Erythroblast (primary cell): ENCODE results near the gene XXYLT1.

Experiments
- DNase-seq, 2 experiments: peaks; one replicate each; lab custom pipeline; 2025; lab: John Stamatoyannopoulos, UW
- GATA1 ChIP-seq: IDR thresholded peaks from 2 replicates; pipeline ENCODE4 v1.6.1; 2011; ENCODE audit warnings: low read depth, mild to moderate bottlenecking, control low read depth, low read length, moderate library complexity
- POLR2A ChIP-seq: IDR thresholded peaks from 2 replicates; pipeline ENCODE4 v1.6.1; 2011; ENCODE audit warnings: mild to moderate bottlenecking, low read length

XXYLT1 gene

DNA sequence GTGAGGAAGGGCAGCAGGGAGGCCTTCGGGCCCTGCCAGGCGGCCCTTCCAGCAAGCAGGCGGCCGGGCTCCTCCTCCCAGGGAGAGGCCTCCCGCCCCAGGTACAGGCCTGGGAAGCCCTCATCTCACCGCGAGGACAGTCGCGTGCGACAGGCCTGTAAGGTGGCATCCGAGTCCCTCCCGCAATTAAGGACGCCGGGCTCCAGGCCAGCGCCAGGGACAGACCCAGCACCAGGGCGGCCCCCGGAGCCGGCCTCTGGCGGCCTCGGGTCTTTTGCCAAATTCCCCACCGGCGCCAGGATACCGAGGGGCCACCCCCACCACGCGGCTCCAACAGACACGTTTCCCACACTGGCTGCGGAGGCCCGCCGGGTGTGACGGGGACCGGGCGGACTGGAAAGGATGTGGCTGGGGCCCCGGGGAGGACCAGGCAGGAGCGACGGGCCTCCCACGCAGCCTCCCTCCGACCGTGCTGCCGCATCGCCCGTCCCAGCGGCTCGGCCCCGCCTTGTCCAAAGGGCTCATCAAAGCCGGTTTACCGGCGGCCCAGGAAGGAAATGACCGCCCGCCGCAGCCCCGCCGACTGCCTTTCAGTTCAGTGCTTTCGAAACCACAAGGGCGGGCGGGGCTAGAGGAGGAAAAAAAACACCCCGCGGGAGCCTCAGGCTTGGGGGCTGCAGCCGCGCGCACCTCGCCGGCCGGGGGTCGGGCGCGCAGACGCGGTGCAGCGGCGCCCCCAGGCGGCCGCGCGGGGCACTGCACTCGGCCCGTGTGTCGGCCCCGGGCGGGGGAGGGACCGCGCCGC lies 11.3 kb downstream of the XXYLT1 start:
- TF ChIP-seq POLR2A (peak; percentile 39), GATA1 (no peak)
- peak; percentile 85 to 89 for DNase-seq

DNA sequence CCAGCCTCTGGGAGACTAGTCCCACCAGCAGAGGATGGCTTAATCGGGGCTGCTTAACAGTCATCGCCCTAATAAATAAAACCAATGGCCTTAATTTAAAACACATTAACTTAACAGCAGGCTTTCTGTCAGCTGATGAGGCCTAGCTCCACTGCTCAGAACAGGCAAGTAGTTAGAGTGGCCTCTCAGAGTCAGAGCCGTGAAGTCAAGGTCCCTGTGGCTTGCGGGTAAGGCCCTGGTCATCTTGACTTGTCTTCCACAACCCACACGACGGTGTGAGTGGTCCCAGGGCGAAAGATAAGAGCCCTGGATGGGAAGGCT lies 11.8 kb downstream of the XXYLT1 start:
- peak in 1 of 2 experiments; percentile 59 for DNase-seq
- no peak for TF ChIP-seq POLR2A

DNA sequence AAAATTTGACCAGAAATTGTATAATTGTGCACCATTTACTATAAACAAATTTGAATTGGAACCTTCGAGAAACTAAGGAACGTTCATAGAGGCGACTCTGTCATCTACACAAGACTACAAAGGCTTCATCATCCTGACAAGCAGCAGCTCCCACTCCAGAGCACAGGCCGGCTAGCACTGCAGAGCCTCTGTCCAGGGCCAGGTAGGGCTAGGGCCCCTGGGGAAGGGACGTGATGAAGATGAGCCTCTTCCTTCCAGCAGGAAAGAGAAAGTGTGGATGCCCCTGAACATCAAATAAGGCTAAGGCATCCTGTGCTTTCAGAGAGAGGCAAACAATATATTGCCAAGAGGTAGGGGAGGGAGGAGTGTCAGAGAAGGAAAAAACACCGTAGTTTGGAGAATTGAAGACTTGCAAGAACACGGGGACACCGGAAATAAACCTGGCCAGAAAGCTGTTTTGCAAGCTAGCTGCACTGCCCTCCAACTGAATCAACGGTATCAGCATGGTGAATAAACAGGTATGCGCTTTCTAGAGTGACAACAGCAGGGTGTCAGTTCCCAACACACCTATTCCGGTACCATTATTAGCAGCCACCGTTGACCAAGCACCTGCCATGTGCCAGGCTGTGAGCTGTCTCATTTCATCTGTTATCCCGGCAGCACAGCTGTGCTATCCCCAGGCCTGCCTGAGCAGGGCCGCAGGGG lies 12.4 kb downstream of the XXYLT1 start:
- no peak for TF ChIP-seq POLR2A
- TF ChIP-seq GATA1, result no peak
- DNase-seq, result no peak

DNA sequence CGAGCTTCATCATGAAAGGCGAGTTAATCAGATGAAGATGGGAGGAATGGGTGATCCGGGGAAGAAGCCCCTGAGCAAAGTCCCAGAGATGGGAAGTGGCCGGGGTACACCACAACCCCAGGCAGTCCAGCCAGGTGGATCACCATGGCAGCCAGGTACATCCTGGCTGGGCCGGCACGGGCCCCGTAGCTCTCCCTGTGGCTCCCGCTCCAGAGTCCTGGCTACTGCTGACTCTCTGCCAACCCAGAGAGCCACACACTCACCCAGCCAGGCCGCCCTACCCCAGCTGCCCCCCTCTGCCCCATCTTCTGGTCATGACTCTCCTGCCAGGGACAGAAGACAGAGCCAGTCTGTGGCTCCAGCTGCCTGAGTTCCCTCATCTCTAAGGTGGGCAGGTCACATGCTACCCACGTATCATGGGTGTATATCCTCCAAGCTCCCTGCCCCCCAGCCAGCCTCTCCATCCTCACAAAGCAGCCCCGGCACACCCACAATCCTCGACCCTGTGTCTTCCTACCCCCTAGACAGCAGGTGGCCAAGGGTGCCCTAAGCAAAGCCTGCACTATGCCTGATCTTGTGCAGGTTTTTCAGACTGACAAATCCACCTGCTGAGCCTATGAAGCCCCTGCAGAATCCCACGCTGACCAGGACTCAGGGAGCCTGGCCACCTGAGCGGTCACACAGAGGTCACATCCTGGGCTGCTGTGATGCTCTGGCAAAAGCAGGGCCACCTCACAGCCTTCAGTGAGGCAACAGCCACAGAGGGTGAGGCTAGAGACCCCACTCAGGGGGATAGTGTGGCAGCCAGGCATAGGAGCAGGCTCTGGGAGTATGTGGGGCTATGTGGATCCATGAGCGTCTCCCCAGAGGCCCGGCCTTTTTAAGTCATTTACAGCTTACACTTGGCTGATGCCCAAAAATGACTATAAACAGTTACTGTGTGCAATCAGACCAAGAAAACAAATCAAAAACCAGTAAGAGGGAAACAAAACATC lies 13.2 kb downstream of the XXYLT1 start:
- no peak for DNase-seq
- TF ChIP-seq POLR2A (no peak), GATA1 (no peak)

DNA sequence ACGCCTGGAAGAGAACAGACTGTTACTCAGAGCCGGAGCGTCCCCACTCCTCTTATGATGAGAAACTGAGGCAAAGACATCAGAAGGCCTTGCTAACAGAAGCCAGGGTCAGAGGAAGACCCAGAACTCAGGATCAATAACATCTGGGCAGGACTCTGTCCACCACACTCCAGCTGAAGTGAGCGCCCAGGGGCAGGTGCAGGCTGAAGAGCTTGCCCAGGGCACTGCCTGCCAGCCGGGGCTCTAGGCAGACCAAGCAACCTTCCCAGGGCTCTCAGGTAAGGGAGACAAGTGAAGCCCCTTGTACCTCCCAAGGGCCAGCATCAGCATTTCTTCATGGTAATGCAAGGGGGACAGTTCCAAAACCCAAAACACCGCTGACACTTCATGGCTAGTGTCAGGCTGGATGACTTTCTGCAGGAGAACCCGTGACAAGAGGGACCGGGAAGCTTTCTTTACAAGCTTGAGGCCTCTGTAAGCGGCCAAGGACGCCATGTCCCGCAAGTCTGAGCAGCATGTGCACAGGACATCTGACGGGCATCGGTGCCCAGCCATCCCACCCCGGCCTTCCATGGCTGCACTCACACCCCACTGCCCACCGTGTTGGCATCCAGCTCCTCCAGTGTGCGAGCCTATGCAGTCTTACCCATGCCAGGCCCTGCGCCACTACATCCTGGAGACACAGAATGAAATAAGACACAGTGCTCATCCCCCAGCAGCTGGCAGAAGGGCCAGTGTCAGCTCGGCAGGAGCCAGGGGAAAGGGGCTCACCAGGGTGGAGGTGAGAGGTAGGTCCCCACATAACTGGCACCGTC lies 14.1 kb downstream of the XXYLT1 start:
- no peak for DNase-seq

GRCh38 chr3:195255571-195256501 lies 15.1 kb downstream of the XXYLT1 start:
- no peak for TF ChIP-seq GATA1
- TF ChIP-seq POLR2A, result no peak

More for the DNA sequence above, 14.1 kb downstream of the XXYLT1 start:
- TF ChIP-seq POLR2A (no peak), GATA1 (no peak)

GRCh38 chr3:195255176-195255500 lies 15.8 kb downstream of the XXYLT1 start:
- DNase-seq, result no peak
- TF ChIP-seq POLR2A, result no peak
- TF ChIP-seq GATA1, result no peak

More at GRCh38 chr3:195255571-195256501, 15.1 kb downstream of the XXYLT1 start:
- DNase-seq, result no peak

- TF ChIP-seq GATA1, result no peak
- no peak for TF ChIP-seq POLR2A
- DNase-seq, result no peak
Measured at GRCh38 chr3:195254454-195255175, 16.3 kb downstream of the XXYLT1 start.

- TF ChIP-seq POLR2A, result no peak
- TF ChIP-seq GATA1, result no peak
- no peak for DNase-seq
Measured at GRCh38 chr3:195253923-195254432, 17.0 kb downstream of the XXYLT1 start.

GRCh38 chr3:195251336-195252065 lies 19.5 kb downstream of the XXYLT1 start:
- no peak for DNase-seq
- TF ChIP-seq POLR2A, result no peak
- TF ChIP-seq GATA1, result no peak
